ENCODE results near the gene ATRNL1.

Gene ATRNL1

DNA sequence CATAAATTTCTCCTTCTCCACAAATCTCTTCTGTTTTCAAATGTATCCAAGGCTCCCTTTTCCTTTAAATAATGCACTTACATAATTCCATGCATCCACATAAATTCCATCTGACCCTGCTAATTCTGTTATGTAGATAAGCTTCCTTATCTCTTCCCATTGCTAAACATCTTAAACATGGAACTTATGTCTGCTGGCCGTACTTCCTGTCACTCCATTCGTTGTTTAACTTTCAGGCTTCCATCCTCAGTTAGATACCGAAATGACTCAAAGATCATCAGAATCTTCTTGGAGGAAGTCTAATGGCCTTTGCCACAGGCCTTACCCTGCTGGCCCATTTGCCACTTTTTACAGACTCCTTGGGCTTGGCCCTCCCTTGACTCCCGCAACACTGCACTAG lies 848.9 kb downstream of the ATRNL1 start:
- in situ Hi-C loops (cut with MboI; ENCODE audit: low sequenced_read_pairs): no loop called here

DNA sequence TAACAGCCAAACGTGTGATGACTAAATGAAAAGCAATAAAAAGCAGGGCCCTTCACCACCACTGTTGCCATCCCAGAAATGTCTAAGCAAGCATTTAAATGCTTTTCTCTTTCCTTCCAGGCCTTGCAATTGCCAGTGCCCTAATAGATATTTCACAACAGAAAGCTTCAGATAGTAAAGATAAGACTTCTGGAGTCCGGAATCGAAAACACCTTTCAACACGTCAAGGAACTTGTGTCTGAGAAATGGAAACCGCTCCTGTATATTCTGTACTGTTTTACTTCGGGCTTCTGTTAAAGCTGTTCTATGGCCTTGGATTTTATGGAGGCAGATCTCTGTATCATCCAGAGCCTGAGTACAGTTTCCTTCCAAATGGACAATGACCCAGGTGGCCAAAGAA lies 851.4 kb downstream of the ATRNL1 start:
- in situ Hi-C loops (cut with MboI; ENCODE audit: low sequenced_read_pairs): no loop called here

DNA sequence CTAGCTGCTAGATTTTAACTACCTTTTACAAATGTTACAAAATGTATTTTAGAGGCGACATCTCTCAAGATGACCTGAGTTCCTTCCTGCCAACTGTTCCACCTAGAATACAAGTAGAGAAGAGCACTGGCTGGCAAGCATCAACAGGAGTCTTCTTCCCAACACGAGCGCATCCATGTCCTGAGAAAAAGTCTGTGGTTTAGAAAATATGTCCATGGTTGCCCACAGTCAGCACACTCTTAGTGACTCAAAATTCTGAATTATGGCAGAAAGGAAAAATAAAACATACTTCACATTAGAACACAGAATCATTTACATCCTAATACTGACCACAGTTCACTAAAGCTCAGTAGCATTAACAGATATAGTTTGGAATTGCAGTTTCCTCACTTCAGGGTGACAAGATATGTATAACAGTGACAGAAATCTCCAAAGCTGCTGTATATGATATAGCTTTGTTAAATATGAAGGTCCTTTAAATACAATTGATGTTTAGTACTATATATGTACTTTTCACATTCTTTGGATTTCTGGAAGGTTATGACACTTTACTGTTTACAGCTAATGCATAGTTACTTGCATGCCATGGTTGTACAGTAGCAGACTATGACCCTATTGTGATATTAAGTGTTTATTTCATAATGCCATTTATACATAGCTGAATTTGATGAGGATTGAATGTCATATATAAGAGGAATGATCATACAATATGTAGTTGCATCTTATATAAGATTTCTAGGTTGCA lies 852.7 kb downstream of the ATRNL1 start:
- in situ Hi-C loops (cut with MboI; ENCODE audit: low sequenced_read_pairs): no loop called here

DNA sequence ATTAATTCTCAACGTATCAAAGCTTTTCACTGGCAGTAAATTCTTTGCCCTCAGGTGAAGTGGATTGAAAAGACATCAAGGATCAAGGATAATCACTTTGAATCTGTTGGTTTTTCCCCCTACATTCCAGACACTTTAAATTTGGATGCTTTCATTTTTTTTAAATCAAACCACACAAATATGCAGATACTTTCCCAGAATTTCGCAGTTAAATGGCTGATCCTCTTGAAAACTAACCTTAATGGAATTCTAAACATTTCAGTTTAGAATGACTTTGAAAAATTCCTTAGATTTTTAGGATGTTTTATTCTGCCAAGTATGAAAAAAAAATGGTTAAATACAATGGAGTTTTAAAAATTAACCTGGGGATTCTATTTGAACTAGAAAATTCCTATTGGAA lies 853.9 kb downstream of the ATRNL1 start:
- in situ Hi-C loops (cut with MboI; ENCODE audit: low sequenced_read_pairs): no loop called here

DNA sequence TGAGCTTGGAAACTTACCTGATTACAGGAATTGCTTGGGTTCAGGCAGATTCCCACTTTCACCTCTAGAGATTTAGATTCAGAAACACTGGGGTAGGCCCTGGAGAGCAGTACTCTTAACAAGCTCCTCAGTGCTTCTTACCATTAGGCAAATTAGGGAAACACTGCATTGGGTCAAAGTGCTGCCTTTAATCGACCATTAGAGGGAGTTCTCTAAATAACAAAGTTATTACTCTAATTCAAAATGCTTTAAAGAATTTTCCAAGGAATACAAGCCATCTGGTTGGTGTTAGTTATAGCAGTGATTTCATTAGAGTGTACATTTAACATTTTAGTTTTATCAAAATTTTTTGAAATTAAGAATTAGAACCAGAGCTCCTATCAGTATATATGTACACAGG lies 855.3 kb downstream of the ATRNL1 start:
- in situ Hi-C loops (cut with MboI; ENCODE audit: low sequenced_read_pairs): no loop called here

DNA sequence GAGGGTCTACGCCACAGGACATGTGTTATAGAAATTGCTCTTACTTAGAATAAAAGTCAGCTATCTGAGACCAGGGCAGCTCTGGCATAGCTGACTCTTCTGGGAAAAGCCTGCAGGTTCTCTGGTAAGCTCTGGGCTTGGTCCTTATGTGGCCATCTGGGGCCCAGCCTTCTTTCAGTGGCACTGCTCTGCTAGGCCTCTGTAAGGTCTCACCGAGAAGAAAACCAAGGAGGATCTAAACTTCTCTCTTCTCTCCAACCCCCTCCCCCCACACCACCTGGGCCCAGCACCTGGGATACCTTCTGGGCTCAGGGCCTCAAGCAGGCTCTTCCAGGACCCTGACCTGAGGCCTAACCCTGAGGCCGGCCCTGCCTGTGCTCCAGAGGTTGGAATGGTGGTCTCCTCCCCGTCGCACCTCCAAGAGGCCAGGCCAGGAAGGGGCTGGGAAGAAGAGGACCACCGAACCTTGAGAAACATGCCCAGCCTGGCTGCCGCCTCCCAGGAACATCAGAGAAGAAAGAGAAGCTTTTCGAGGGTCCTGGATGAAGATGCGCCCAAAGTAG lies 856.2 kb downstream of the ATRNL1 start:
- in situ Hi-C loops (cut with MboI; ENCODE audit: low sequenced_read_pairs): no loop called here

DNA sequence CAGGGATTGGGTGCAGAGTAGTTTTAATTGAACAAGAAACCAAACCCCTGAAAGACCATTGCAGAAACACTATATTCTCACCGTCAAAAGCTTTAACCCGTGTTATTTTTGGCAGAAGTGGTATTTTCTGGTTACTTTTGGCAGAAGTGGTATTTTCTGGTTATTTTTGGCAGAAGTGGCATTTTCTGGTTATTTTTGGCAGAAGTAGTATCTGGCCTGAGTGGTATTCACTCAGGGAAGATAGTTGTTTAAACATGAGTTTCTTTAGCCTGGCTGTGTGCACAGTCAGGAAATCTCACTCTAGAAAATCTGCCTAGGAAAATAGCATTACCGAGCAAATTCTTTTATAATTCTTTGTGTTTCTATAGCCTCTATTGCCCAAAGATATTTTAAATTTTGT lies 857.2 kb downstream of the ATRNL1 start:
- in situ Hi-C loops (cut with MboI; ENCODE audit: low sequenced_read_pairs): no loop called here

DNA sequence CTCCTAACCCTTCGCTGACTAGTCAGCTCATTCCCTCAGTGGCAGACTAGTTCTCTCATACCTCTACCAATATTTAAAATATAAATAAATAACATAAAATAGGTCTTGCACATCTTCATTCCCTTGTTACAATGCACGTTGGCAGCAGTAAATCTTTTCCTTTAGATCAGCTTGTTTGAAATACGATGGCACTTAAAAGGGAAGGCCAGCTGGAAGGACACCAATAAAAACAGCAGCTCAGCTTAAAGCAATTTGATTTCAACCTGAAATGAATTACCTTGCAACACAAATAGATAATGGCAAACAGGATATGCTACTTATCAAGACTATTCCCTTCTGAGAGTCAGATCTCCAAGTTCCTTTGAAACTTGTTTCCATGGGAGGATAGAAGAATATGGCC lies 858.1 kb downstream of the ATRNL1 start:
- in situ Hi-C loops (cut with MboI; ENCODE audit: low sequenced_read_pairs): no loop called here

DNA sequence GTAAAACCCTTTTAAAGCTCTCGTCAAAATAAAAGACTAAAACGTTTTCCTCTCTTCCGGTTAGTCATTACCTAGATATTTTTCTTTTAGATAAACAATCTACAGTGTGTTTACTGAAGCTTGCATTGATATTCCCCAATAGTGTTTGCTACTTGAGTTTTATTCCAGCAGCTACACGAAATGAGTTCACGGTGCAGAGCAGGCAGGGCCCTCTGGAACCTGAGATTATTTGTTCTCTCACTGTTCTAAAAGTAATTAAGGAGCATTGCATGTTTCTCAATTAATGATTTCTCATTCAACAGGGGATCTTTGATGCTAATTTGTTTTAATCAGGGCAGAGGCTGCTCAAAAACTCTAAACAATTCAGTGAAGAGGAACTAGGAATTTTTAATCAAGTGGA lies 860.1 kb downstream of the ATRNL1 start:
- in situ Hi-C loops (cut with MboI; ENCODE audit: low sequenced_read_pairs): no loop called here

DNA sequence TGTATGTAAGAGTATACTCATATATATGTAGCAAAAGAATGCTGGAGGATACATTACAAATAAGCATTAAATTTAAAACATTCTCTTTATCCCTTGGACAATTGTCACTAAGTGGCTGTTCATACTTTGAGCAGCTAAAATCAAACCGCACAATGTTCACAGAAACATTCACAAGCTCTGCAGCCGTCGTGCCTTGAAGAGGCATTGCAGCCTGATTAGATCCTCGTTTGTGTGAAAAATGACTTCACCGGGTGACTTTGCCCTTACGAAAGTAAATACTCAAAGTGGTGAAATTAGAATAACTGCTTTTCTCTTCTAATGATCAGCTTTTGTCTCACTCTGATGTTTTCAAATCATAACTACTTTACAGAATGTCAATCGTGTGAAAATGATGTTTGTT lies 860.8 kb downstream of the ATRNL1 start:
- in situ Hi-C loops (cut with MboI; ENCODE audit: low sequenced_read_pairs): no loop called here

DNA sequence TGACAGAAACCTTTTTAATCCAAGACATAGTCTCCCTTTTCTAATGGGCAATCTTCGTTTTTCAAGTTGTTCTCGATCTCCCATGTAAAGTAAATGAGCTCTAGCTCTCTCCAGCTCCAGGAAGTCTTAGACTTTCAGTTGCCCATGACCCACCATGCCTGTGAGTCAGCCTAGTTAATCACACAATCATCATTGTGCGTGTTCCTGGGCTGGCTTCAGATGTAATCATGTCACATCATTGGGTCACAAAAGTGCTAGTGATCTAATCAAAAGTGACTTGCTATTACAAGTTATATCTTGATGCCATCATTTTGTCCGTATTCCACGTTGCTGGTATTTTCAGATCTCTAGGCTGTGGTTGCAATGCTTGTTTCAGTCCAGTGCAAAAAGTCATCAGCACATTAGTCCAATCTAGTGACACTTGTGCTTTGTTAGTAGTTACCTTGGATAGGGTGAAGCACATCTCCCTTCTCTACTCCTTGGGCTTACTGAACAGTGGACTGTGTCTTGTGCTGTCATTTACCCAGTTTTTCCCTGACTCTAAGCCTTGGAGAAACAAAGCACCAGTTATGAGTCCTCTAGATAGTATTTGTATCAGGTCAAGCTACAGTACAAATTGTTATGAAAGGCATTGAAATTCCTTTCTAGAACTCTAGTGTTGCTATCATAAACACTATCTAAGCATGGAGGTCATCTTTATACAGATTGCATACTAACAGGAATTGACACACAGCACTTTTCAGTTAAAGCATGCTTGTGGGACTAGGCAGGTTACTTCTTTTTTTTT lies 863.3 kb downstream of the ATRNL1 start:
- in situ Hi-C loops (cut with MboI; ENCODE audit: low sequenced_read_pairs): no loop called here

DNA sequence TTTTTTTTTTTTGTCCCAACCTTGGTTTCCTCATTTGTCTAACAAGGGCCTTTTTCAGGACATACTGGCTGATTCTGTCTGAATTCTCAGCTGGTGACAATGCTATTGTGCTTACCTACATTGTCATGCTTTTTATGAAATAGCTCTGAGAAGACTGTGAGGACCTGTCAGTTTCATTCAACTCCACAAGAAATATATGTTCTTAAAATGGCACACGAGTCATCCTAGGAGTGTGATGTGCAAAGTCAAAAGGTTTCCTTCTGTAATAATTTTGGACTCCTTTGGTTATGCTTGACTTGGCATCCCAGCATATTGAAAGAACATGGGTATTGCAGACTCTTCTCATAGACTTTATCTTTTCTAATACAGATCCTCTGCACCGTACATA lies 863.8 kb downstream of the ATRNL1 start:
- in situ Hi-C loops (cut with MboI; ENCODE audit: low sequenced_read_pairs): no loop called here

DNA sequence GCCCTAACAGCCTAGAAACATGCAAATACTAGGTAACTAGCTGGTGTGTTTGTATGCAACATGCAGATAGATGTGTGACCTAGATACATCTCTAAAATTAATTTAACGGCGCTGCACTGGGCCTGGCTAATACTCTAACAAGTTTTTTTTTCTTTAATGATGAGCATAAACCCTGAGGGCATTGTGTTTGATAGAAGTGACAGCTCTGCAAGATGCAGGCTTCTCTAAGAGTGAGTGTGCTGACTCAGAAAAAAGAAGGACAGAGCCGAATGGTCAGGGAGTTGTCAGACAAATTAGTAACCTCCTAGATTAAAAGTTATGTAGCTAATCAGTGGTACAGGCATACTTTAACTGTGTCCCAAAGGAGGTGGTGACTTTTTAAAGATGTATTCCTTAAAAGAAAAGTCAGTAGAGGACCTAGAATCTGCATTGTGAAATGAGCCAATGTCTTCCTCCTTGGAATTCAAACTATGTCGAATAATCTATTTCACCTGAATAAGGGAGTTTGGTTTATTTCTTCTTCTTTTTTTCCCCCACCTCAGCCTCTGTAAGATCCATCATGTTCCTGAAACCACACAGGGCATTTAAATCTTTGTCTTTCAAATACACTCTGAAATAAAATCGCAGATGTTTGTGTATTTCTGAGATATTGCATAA lies 864.7 kb downstream of the ATRNL1 start:
- in situ Hi-C loops (cut with MboI; ENCODE audit: low sequenced_read_pairs): no loop called here

DNA sequence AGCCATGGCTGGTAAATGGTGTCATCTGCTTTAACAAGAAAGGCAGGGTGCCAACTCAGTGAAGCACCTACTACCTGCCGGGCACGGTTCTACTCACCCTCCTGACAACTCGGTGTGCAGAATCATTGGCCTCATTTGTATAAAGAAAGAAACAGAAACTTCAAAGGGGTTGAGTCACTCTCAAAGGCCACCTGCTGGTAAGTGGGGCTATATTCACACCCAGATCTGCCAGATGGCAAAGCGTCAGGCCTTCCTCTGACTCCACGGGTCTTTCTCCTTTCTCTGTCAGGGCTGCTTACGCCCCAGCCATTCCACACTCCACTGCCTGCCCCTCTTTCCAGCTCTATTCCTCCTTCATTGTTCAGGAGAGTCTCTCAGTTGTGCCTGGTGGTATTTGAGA lies 870.7 kb downstream of the ATRNL1 start:
- in situ Hi-C loops (cut with MboI; ENCODE audit: low sequenced_read_pairs): no loop called here

DNA sequence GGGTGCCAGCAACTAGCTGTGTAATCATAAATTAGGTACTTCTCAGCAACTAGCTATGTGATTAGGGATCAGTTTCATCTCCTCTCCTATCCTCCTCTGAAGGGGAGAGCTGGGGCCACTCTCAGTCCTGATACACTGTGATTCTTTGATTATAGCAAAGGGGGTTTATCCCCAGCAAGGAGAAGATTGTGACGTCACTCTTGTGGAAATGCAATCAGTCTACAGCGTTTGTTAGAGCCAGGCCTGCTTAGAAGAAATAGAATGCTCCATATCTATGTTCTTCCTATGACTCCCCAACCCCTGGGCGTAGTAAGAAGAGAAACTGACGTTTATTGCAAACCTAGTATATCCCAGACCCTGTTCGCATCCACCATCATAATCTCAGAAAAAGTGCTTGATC lies 871.7 kb downstream of the ATRNL1 start:
- in situ Hi-C loops (cut with MboI; ENCODE audit: low sequenced_read_pairs): no loop called here

DNA sequence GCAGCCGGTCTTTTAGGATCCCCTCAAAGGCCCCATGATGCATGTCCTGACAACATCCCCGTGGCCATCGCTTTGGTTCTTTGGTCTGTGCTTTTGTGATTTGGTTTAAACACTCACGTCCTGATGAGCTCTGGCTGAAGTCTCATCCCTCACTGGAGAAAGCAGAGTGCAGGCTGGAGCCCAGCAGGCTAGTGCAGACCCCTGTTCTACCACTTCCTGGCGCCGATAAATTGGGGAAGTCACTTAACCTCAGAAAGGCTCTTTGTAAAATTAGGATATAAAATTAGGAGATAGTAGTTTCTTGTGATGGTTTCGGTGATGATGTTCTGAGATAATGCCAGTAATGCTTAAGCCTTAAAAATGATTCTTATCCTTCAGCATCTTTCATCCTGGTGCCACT lies 872.2 kb downstream of the ATRNL1 start:
- in situ Hi-C loops (cut with MboI; ENCODE audit: low sequenced_read_pairs): no loop called here

DNA sequence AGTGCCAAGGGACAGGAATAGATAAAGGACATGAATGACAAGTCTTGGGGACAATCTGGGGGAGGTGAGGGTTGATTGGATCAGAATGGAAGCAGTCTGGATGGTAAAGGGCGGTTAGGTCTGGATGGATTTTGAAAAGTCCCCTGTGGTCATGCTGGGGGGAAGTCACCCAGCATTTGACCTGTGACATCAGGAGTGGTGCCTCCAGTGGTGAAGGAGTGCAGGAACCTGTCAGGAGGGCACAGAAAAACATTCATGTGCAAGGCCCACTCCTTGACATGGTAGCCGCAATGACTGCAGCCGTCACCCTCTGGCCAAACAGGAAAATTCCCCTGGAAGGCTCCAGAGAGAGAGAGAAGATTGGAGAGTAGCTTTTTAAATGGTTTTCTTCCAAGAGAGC lies 875.1 kb downstream of the ATRNL1 start:
- in situ Hi-C loops (cut with MboI; ENCODE audit: low sequenced_read_pairs): no loop called here

DNA sequence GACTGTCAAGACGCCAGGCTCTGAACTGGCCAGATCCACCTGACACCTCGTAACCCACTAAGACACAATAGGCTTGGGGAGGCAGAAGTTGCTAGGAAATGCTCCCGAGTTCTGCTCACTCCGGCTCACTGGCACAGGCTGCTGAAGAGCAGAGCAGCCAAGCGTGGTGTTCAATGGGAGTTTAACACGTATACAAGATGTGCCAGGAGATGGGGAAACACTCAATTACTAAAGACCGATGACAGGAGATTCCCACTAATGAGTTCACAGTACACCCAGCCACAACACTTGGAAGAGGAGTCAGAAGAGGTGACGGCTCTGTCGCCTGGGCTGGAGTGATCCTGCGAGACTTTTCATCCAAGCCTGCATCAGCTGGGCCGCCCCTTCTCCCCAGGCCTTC lies 876.4 kb downstream of the ATRNL1 start:
- in situ Hi-C loops (cut with MboI; ENCODE audit: low sequenced_read_pairs): no loop called here

DNA sequence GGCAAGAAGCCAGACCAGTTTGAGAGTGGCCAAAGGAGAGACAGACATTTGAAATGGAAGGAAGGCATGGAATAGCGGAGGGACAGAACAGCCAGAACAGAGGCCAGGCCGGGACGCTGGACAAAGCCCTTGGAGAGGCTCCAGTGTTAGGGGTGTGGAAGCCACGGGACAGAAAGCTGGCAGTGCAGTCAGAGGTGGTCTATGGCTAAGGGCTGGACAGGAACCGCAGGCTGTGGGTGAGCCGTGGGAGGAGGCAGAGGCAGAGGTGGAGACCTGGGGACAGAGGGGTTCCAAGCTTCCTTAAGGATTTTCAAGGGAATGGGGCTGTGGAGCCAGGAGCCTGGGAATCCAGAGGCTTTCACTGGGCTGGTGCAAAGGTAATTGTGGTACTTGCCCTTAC lies 878.8 kb downstream of the ATRNL1 start:
- in situ Hi-C loops (cut with MboI; ENCODE audit: low sequenced_read_pairs): no loop called here

DNA sequence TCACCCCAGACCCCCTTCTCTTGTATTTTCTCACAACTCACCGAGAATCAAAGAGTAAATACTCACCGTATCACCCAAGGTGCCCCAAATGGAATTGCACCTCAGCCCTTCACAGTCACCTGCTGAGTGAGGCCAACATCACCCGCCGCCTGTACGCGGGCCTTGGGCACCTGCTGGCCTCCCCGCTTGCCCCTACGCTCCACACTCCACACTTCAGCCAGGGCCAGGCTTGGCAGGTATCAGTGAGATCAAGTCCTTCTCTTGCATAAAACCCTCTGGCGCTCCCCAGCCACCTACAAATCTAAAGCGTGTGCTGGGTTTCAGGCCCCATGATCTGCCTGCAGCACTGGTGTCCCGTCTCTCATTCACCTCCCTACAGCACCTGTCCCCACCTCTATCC lies 879.3 kb downstream of the ATRNL1 start:
- in situ Hi-C loops (cut with MboI; ENCODE audit: low sequenced_read_pairs): no loop called here

DNA sequence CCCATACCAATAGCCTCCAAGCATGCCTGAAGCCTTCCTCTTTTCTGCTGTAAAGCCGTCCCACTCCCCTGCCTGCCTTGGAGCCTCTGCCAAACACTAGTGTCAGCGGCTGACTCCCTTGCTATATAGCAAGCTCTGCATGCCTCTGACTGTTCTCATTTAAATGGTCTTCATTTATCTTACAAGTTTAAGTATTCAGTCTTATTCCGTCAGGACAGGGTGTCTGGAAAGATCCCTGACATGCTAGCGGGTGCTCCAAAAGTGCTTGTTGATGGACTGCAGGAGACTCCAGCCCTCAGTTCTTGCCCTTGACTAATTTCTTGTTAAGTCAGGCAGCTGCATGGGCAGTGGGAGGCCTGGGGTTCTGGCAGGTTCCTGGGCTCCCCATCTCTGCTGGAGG lies 881.2 kb downstream of the ATRNL1 start:
- in situ Hi-C loops (cut with MboI; ENCODE audit: low sequenced_read_pairs): no loop called here
